Retinal pigment epithelial cell (primary cell): ENCODE results near the gene COMP.

Experiments
- DNase-seq: peaks from one replicate; pipeline ENCODE4 v3.0.0-alpha.2; 2010; ENCODE audit warnings: low read depth
- H3K4me3 ChIP-seq: 2 replicates; pipeline ENCODE4 v1.5.1; 2011; ENCODE audit warnings: mild to moderate bottlenecking, low read length, control low read depth, moderate library complexity
- TF ChIP-seq, protein P1 (sequence below): conservative IDR thresholded peaks from 2 replicates; pipeline ENCODE4 v1.5.1; 2011; ENCODE audit warnings: low read depth, low read length, control low read depth, inconsistent platforms

The COMP gene

GRCh38 chr19:18776736-18777135 lies 14.4 kb downstream of the COMP start:
- H3K4me3 ChIP-seq, result no peak overlapping the region
- TF ChIP-seq, protein P1, sequence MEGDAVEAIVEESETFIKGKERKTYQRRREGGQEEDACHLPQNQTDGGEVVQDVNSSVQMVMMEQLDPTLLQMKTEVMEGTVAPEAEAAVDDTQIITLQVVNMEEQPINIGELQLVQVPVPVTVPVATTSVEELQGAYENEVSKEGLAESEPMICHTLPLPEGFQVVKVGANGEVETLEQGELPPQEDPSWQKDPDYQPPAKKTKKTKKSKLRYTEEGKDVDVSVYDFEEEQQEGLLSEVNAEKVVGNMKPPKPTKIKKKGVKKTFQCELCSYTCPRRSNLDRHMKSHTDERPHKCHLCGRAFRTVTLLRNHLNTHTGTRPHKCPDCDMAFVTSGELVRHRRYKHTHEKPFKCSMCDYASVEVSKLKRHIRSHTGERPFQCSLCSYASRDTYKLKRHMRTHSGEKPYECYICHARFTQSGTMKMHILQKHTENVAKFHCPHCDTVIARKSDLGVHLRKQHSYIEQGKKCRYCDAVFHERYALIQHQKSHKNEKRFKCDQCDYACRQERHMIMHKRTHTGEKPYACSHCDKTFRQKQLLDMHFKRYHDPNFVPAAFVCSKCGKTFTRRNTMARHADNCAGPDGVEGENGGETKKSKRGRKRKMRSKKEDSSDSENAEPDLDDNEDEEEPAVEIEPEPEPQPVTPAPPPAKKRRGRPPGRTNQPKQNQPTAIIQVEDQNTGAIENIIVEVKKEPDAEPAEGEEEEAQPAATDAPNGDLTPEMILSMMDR, result no peak
- DNase-seq, result no peak

GRCh38 chr19:18776288-18776594 lies 14.9 kb downstream of the COMP start:
- TF ChIP-seq, protein P1, result peak; percentile 15
- no peak for DNase-seq
- no peak overlapping the region for H3K4me3 ChIP-seq

GRCh38 chr19:18775586-18776287 lies 15.4 kb downstream of the COMP start:
- no peak overlapping the region for H3K4me3 ChIP-seq
- TF ChIP-seq, protein P1, result no peak
- DNase-seq, result no peak

GRCh38 chr19:18774782-18775444 lies 16.2 kb downstream of the COMP start:
- H3K4me3 ChIP-seq, result no peak overlapping the region
- DNase-seq, result no peak
- TF ChIP-seq, protein P1, result no peak

DNA sequence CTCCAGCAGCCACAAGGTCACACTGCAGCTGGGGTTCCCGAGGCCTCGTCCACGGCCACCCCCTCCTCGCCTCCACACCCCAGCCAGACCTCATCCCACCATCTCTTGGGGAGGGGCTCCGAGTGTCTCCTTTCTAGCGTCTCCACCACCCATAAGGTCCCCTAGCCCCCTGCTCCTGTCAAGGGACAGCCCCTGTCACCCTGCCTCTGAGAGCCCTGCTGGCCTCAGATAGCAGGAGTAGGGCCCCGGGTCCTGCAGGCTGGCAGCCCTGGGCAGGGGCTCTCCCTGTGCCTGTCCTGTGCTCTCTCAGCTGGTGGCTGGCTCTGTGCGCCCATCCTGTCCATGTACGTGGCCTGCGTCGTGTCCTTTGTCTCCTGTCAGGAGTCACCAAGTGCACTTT lies 17.0 kb downstream of the COMP start:
- TF ChIP-seq, protein P1, result no peak
- H3K4me3 ChIP-seq, result no peak overlapping the region
- no peak for DNase-seq

- no peak for DNase-seq
- TF ChIP-seq, protein P1, result no peak
These were observed 17.4 kb downstream of the COMP start for GRCh38 chr19:18773682-18774081.

More at GRCh38 chr19:18773682-18774081, 17.4 kb downstream of the COMP start:
- H3K4me3 ChIP-seq, result no peak overlapping the region
